A549 (cell line): ENCODE measurements around the gene UGT2B15. TPM values are rescaled to one million over a fixed set of nuclear protein-coding genes. Genes with fewer than 3 reads are reported as not detected.

Experiments used
- ATAC-seq, 2 experiments: fragments of 200-7000 bp in 1 of 2; fragments of >200 bp in 1 of 2; cut with Nextera tagmentation in 1 of 2; cut with Tn5 transposase in 1 of 2; 3 replicates each; pipeline versions ENCODE4 v1.8.0 to v1.9.1; 2018 to 2020; ENCODE audit warnings: mild to moderate bottlenecking in 1 of 2, moderate library complexity in 1 of 2
- CTCF ChIA-PET: fragments of 300-600 bp; sonication (Branson Sonifier 250); formaldehyde crosslinking; extraction: SDS; loops from one replicate; lab custom pipeline; 2021; ENCODE audit warnings: antibody characterized with exemption, inconsistent platforms; lab: Yijun Ruan, JAX
- POLR2A ChIA-PET: fragments of 350-600 bp; formaldehyde crosslinking; extraction: SDS; loops from one replicate; lab custom pipeline; 2021; ENCODE audit warnings: antibody characterized with exemption, inconsistent platforms; lab: Yijun Ruan, JAX
- DNase-seq, 2 experiments: peaks; one replicate each; pipeline versions ENCODE4 v3.0.0 to v3.0.0-alpha.2; 2011 to 2016; ENCODE audit warnings: low read depth in 1 of 2, low spot score in 1 of 2
- FAIRE-seq: peaks from 2 replicates; lab custom pipeline; 2011; peaks lifted over from hg19 to GRCh38; lab: Jason Lieb, UNC
- H3K27ac ChIP-seq, 2 experiments: fragments of >200 bp; sonication (Bioruptor Twin); formaldehyde crosslinking; 3 replicates each; pipeline ENCODE4 v1.5.1; 2016 to 2017
- H3K4me1 ChIP-seq: fragments of >200 bp; sonication (Bioruptor Twin); formaldehyde crosslinking; 3 replicates; pipeline ENCODE4 v1.6.1; 2016
- H3K4me2 ChIP-seq: fragments of >200 bp; sonication (Bioruptor Twin); formaldehyde crosslinking; 3 replicates; pipeline ENCODE4 v1.6.1; 2016
- H3K4me3 ChIP-seq: fragments of >200 bp; sonication (Bioruptor Twin); formaldehyde crosslinking; 3 replicates; pipeline ENCODE4 v1.5.1; 2016
- H3K9me3 ChIP-seq: fragments of >200 bp; sonication (Bioruptor Twin); formaldehyde crosslinking; 3 replicates; pipeline ENCODE4 v1.6.1; 2016
- CBX8 ChIP-seq: fragments of 200-600 bp; sonication (generic); IDR thresholded peaks from 2 replicates; pipeline ENCODE4 v1.6.1; 2016
- CHD2 ChIP-seq: fragments of 150-350 bp; IDR thresholded peaks from 2 replicates; pipeline ENCODE4 v1.6.1; 2014; ENCODE audit warnings: low read length; ENCODE audit not compliant: partially characterized antibody
- EHF ChIP-seq: fragments of 250-450 bp; sonication (Bioruptor Pico); IDR thresholded peaks from 2 replicates; pipeline ENCODE4 v1.5.0; 2020; ENCODE audit warnings: mild to moderate bottlenecking
- ESRRA ChIP-seq: fragments of 150-350 bp; IDR thresholded peaks from 2 replicates; pipeline ENCODE4 v1.6.1; 2014; ENCODE audit warnings: mild to moderate bottlenecking, low read length, borderline replicate concordance
- FOSL2 ChIP-seq, 2 experiments: fragments of 450-650 bp in 1 of 2; fragments of >200 bp in 1 of 2; sonication (Bioruptor Twin) in 1 of 2; formaldehyde crosslinking; IDR thresholded peaks; 2 replicates each; pipeline versions ENCODE4 v1.5.0 to v1.6.1; 2016 to 2020; ENCODE audit warnings: mild to moderate bottlenecking in 1 of 2, moderate library complexity in 1 of 2
- FOXS1 ChIP-seq: fragments of 250-450 bp; sonication (Bioruptor Pico); IDR thresholded peaks from 2 replicates; pipeline ENCODE4 v1.5.0; 2020; ENCODE audit warnings: mild to moderate bottlenecking, moderate library complexity
- GATA3 ChIP-seq: IDR thresholded peaks from 2 replicates; pipeline ENCODE4 v1.6.1; 2012; ENCODE audit warnings: borderline replicate concordance
- HEYL ChIP-seq: fragments of 250-450 bp; sonication (Bioruptor Pico); IDR thresholded peaks from 2 replicates; pipeline ENCODE4 v1.8.0; 2021; ENCODE audit warnings: mild to moderate bottlenecking, moderate library complexity
- HOXB13 ChIP-seq: fragments of 250-450 bp; sonication (Bioruptor Pico); IDR thresholded peaks from 2 replicates; pipeline ENCODE4 v1.5.0; 2020; ENCODE audit warnings: low read depth, mild to moderate bottlenecking, moderate library complexity
- MAFK ChIP-seq: fragments of 450-650 bp; IDR thresholded peaks from 2 replicates; pipeline ENCODE4 v1.6.1; 2014; ENCODE audit not compliant: partially characterized antibody
- PHF8 ChIP-seq: fragments of 200-600 bp; sonication (generic); IDR thresholded peaks from 2 replicates; pipeline ENCODE4 v1.6.1; 2016; ENCODE audit warnings: low read depth, mild to moderate bottlenecking, antibody characterized with exemption, moderate library complexity, borderline replicate concordance
- POLR2A ChIP-seq: IDR thresholded peaks from 2 replicates; pipeline ENCODE4 v1.6.1; 2012; ENCODE audit warnings: mild to moderate bottlenecking, low read length
- RCOR1 ChIP-seq: fragments of 150-350 bp; IDR thresholded peaks from 2 replicates; pipeline ENCODE4 v1.6.1; 2014; ENCODE audit warnings: antibody characterized with exemption, low read length, low read depth
- RFX5 ChIP-seq: fragments of 450-650 bp; IDR thresholded peaks from 2 replicates; pipeline ENCODE4 v1.7.1; 2014; ENCODE audit warnings: antibody characterized with exemption, mild to moderate bottlenecking, moderate library complexity
- TFCP2L1 ChIP-seq: fragments of 250-450 bp; sonication (Bioruptor Pico); IDR thresholded peaks from 2 replicates; pipeline ENCODE4 v1.5.0; 2021; ENCODE audit warnings: mild to moderate bottlenecking
- TP53 ChIP-seq: fragments of 250-450 bp; sonication (Bioruptor Pico); IDR thresholded peaks from 2 replicates; pipeline ENCODE4 v1.5.0; 2021; ENCODE audit warnings: mild to moderate bottlenecking, moderate library complexity
- ZSCAN20 ChIP-seq: fragments of 250-450 bp; sonication (Bioruptor Pico); IDR thresholded peaks from 2 replicates; pipeline ENCODE4 v1.8.0; 2022; ENCODE audit warnings: mild to moderate bottlenecking, moderate library complexity
- WGBS: methylation state at CpG from one replicate; pipeline ENCODE4 v1.1.6; 2017; ENCODE audit errors: missing lambda C conversion rate; 5-methylcytosine and 5-hydroxymethylcytosine counted together
- polyA plus RNA-seq, 4 experiments: library from polyadenylated mRNA; depleted of rRNA in 3 of 4; stranded (reverse); fragments of >200 nt; fragmentation: RNase III in 1 of 4; extraction: RNeasy Plus Mini Kit Qiagen cat#74134 plus additional on column Dnase treatment in 1 of 4; gene quantifications; 2 replicates in 3 of 4; 3 replicates in 1 of 4; pipeline ENCODE4 v1.2.3, GENCODE V29; 2011 to 2017
- TF ChIP-seq, protein P1 (sequence below): IDR thresholded peaks from 2 replicates; pipeline ENCODE4 v1.6.1; 2012
- TF ChIP-seq, protein P2 (sequence below): fragments of >200 bp; sonication (Bioruptor Twin); formaldehyde crosslinking; IDR thresholded peaks from 3 replicates; pipeline ENCODE4 v1.5.1; 2016
- TF ChIP-seq, protein P3 (sequence below): IDR thresholded peaks from 2 replicates; pipeline ENCODE4 v1.6.1; 2012; ENCODE audit warnings: low read depth, borderline replicate concordance
- TF ChIP-seq, protein P4 (sequence below): fragments of 150-350 bp; IDR thresholded peaks from 2 replicates; pipeline ENCODE4 v1.6.1; 2014; ENCODE audit warnings: low read depth, mild to moderate bottlenecking, low read length

Gene UGT2B15
- polyA plus RNA-seq, 2 of the 4 experiments (the other 2 are of a cell fraction): 0.08 to 0.80 TPM

DNA sequence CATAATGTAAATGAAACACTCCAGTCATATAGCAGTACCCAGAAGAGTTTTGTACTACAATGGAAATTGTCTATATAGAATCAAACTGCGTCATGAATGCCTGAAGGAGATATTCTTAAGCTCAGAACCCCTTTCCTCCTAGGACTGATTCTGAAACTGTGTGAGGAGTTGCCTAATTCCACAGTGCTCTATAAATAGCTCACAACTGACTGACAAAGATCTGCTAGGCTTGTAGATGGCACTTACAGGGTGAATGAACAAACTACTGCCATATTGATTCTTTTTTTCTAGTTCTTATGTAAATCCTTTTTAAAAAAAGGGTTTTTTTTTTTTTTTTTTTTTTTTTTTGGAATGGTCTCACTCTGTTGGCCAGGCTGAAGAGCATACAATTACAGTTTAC is 64.2 kb downstream of the UGT2B15 start (continued):
- TF ChIP-seq, protein P1, sequence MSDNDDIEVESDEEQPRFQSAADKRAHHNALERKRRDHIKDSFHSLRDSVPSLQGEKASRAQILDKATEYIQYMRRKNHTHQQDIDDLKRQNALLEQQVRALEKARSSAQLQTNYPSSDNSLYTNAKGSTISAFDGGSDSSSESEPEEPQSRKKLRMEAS: no peak
- no peak for TF ChIP-seq HEYL (CRISPR knock-in tag)

DNA sequence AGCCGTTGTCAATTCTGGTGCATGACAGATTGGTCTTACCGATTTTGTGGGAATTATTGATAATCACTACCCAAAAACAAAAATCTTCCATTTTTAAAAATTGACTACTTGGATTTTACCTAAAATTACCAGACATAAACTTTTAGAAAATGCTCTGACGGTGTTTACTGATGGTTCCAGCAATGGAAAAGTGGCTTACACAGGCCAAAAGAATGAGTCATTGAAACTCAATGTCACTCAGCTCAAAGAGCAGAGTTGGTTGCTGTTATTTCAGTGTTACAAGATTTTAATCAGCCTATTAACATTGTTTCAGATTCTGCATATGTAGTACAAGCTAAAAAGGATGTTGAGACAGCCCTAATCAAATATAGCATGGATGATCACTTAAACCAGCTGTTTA is 71.3 kb downstream of the UGT2B15 start:
- Histone ChIP-seq H3K9me3 (no peaks in the 10 kb centered on the region), H3K4me2 (no peak overlapping the region), H3K27ac (no peak overlapping the region), H3K4me3 (no peak overlapping the region), H3K4me1 (no peaks in the 10 kb centered on the region)
- no peak for TF ChIP-seq POLR2A
- TF ChIP-seq MAFK: no peak
- TF ChIP-seq RCOR1: no peak
- TF ChIP-seq ESRRA: no peak
- no peak for TF ChIP-seq HOXB13 (CRISPR knock-in tag)
- TF ChIP-seq, protein P2, sequence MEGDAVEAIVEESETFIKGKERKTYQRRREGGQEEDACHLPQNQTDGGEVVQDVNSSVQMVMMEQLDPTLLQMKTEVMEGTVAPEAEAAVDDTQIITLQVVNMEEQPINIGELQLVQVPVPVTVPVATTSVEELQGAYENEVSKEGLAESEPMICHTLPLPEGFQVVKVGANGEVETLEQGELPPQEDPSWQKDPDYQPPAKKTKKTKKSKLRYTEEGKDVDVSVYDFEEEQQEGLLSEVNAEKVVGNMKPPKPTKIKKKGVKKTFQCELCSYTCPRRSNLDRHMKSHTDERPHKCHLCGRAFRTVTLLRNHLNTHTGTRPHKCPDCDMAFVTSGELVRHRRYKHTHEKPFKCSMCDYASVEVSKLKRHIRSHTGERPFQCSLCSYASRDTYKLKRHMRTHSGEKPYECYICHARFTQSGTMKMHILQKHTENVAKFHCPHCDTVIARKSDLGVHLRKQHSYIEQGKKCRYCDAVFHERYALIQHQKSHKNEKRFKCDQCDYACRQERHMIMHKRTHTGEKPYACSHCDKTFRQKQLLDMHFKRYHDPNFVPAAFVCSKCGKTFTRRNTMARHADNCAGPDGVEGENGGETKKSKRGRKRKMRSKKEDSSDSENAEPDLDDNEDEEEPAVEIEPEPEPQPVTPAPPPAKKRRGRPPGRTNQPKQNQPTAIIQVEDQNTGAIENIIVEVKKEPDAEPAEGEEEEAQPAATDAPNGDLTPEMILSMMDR: no peak
- no peak for TF ChIP-seq CBX8
- TF ChIP-seq, protein P3, sequence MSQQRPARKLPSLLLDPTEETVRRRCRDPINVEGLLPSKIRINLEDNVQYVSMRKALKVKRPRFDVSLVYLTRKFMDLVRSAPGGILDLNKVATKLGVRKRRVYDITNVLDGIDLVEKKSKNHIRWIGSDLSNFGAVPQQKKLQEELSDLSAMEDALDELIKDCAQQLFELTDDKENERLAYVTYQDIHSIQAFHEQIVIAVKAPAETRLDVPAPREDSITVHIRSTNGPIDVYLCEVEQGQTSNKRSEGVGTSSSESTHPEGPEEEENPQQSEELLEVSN: no peak
- TF ChIP-seq EHF: no peak
- no peak for TF ChIP-seq PHF8
- TF ChIP-seq ZSCAN20: no peak
- TF ChIP-seq TFCP2L1 (CRISPR knock-in tag): no peak
- TF ChIP-seq CHD2: no peak
- DNase-seq: no peak
- ChIA-PET POLR2A (no interaction called here), CTCF (no interaction called here)
- FAIRE-seq: no peak
- ATAC-seq: no peak
- WGBS: 71% methylated on average over 3 of the region's 3 CpGs

DNA sequence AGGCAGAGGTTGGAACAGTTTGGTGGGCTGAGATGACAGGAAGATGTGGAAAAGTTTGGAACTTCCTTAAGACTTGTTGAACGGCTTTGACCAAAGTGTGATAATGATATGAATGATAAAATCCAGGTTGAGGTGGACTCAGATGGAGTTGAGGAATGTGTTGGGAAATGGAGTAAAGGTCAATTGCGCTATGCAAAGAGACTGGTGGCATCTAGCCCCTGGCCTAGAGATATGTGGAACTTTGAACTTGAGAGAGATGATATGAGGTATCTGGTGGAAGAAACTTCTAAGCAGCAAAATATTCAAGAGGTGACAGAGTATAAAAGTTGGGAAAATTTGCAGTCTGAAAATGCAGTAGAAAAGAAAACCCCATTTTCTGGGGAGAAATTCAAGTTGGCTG is 73.0 kb downstream of the UGT2B15 start:
- H3K4me1 ChIP-seq: no peaks in the 10 kb centered on the region
- ChIA-PET POLR2A (no interaction called here), CTCF (no interaction called here)
- no peak overlapping the region for H3K4me3 ChIP-seq
- DNase-seq: no peak
- no peak overlapping the region for H3K4me2 ChIP-seq
- H3K27ac ChIP-seq: no peak overlapping the region
- no peak for ATAC-seq
- no peak for TF ChIP-seq FOSL2 (IDR thresholded peaks at IDR 0.05)
- TF ChIP-seq FOSL2 (CRISPR knock-in tag; IDR thresholded peaks at IDR 0.05): no peak
- no peak for TF ChIP-seq CHD2
- no peak for TF ChIP-seq FOXS1 (CRISPR knock-in tag)
- no peak for TF ChIP-seq GATA3
- TF ChIP-seq, protein P4, sequence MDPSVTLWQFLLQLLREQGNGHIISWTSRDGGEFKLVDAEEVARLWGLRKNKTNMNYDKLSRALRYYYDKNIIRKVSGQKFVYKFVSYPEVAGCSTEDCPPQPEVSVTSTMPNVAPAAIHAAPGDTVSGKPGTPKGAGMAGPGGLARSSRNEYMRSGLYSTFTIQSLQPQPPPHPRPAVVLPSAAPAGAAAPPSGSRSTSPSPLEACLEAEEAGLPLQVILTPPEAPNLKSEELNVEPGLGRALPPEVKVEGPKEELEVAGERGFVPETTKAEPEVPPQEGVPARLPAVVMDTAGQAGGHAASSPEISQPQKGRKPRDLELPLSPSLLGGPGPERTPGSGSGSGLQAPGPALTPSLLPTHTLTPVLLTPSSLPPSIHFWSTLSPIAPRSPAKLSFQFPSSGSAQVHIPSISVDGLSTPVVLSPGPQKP: no peak
- no peak for TF ChIP-seq RFX5
- no peak for TF ChIP-seq CBX8
- TF ChIP-seq TP53 (CRISPR knock-in tag): no peak
- TF ChIP-seq, protein P2: no peak
- no peak for TF ChIP-seq EHF
- no peak for FAIRE-seq
- WGBS: 83% methylated on average over 2 of the region's 2 CpGs
- no peaks in the 10 kb centered on the region for H3K9me3 ChIP-seq

Other genes starting within 250 kb of the UGT2B15 start
- gene TMPRSS11E, start 223.2 kb downstream of the UGT2B15 start, polyA plus RNA-seq (2011; rRNA removed): not detected in 2 replicates
- not detected in 3 replicates for gene TMPRSS11E, start 223.2 kb downstream of the UGT2B15 start, polyA plus RNA-seq (2017; fragmentation: RNase III; extraction: RNeasy Plus Mini Kit Qiagen cat#74134 plus additional on column Dnase treatment)
- 0.04 TPM in 1 of 2 replicates, not detected in the other for gene UGT2B17, start 94.3 kb downstream of the UGT2B15 start, polyA plus RNA-seq (2011; rRNA removed)
- not detected in 3 replicates for gene UGT2B17, start 94.3 kb downstream of the UGT2B15 start, polyA plus RNA-seq (2017; fragmentation: RNase III; extraction: RNeasy Plus Mini Kit Qiagen cat#74134 plus additional on column Dnase treatment)
- 0.44 and 0.62 TPM in 2 replicates for gene UGT2B10, start 145.3 kb upstream of the UGT2B15 start, polyA plus RNA-seq (2011; rRNA removed)
- 0.12 TPM in 2 of 3 replicates, not detected in the other for gene UGT2B10, start 145.3 kb upstream of the UGT2B15 start, polyA plus RNA-seq (2017; fragmentation: RNase III; extraction: RNeasy Plus Mini Kit Qiagen cat#74134 plus additional on column Dnase treatment)